Tibial artery (tissue), 4 donors: ENCODE results near the gene NMBR.

Experiments
- DNase-seq, 2 donors: peaks; one replicate each; pipeline ENCODE4 v3.0.0-alpha.2; 2019
- H3K27ac ChIP-seq, 2 donors: fragments of 200-600 bp; sonication (generic) in 1 of 2; 1 replicate in 1 of 2; 2 replicates in 1 of 2; pipeline ENCODE4 v1.5.1; 2018 to 2019; ENCODE audit warnings: mild to moderate bottlenecking in 1 of 2
- H3K27me3 ChIP-seq, 2 donors: fragments of 200-600 bp; sonication (generic) in 1 of 2; one replicate each; pipeline versions ENCODE4 v1.5.1 to v1.6.0; 2016 to 2019
- H3K36me3 ChIP-seq, 3 donors: fragments of 200-600 bp; sonication (generic) in 2 of 3; one replicate each; pipeline ENCODE4 v1.5.1; 2016 to 2019; ENCODE audit warnings: mild to moderate bottlenecking in 2 of 3
- H3K4me1 ChIP-seq, 4 donors: fragments of 200-600 bp; sonication (generic) in 2 of 4; 1 replicate in 3 of 4; 2 replicates in 1 of 4; pipeline ENCODE4 v1.5.1; 2016 to 2019
- H3K4me3 ChIP-seq, 2 donors: fragments of 200-600 bp; sonication (generic) in 1 of 2; 1 replicate in 1 of 2; 2 replicates in 1 of 2; pipeline ENCODE4 v1.5.1; 2018 to 2019; ENCODE audit warnings: mild to moderate bottlenecking in 2 of 2
- H3K9me3 ChIP-seq, 3 donors: fragments of 200-600 bp; sonication (generic) in 1 of 3; one replicate each; pipeline ENCODE4 v1.5.1; 2016 to 2019
- intact Hi-C: fragments of 100-400 bp; cut with DNase I; formaldehyde crosslinking; loops from one replicate; pipeline ENCODE4 v1.15.0; 2023; ENCODE audit warnings: low total_unique reads
- TF ChIP-seq, protein P1 (sequence below), 2 experiments: fragments of 200-600 bp in 1 of 2; fragments of 450-650 bp in 1 of 2; IDR thresholded peaks; one replicate each; pipeline ENCODE4 v1.5.1; 2017 to 2019; ENCODE audit warnings: antibody characterized with exemption in 2 of 2, mild to moderate bottlenecking in 1 of 2, moderate library complexity in 1 of 2

NMBR gene

DNA sequence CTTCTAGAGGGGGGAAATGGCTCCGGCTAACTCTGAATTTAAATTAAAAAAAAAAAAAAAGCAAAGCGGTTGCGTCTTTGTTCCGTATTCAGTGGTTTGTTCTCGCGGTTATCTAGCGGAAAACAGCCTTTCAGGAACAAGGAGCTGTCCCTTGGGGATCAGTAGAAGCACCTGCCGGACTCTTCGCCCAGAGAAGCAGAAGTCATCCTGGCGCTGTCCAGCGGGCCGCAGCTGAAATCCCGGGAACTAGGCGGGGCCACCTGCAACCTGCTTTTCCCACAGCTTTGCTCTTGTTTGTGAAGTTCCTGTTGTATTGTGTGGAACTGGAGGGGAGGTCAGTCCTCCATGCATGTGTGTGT lies 58.1 kb downstream of the NMBR start:
- H3K4me1 ChIP-seq = peaks cover 0 to 7% (median 0%) of the 10 kb centered on the region in 4 donors
- peaks cover 0 to 18% of the 10 kb centered on the region in 2 donors for H3K27me3 ChIP-seq
- H3K9me3 ChIP-seq = no peaks in the 10 kb centered on the region
- H3K36me3 ChIP-seq = no peaks in the 10 kb centered on the region
- DNase-seq = no peak
- TF ChIP-seq, protein P1, sequence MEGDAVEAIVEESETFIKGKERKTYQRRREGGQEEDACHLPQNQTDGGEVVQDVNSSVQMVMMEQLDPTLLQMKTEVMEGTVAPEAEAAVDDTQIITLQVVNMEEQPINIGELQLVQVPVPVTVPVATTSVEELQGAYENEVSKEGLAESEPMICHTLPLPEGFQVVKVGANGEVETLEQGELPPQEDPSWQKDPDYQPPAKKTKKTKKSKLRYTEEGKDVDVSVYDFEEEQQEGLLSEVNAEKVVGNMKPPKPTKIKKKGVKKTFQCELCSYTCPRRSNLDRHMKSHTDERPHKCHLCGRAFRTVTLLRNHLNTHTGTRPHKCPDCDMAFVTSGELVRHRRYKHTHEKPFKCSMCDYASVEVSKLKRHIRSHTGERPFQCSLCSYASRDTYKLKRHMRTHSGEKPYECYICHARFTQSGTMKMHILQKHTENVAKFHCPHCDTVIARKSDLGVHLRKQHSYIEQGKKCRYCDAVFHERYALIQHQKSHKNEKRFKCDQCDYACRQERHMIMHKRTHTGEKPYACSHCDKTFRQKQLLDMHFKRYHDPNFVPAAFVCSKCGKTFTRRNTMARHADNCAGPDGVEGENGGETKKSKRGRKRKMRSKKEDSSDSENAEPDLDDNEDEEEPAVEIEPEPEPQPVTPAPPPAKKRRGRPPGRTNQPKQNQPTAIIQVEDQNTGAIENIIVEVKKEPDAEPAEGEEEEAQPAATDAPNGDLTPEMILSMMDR (IDR thresholded peaks at IDR 0.05) = no peak
- intact Hi-C loops = no loop called here
- H3K27ac ChIP-seq = no peak overlapping the region
- H3K4me3 ChIP-seq = no peak overlapping the region

DNA sequence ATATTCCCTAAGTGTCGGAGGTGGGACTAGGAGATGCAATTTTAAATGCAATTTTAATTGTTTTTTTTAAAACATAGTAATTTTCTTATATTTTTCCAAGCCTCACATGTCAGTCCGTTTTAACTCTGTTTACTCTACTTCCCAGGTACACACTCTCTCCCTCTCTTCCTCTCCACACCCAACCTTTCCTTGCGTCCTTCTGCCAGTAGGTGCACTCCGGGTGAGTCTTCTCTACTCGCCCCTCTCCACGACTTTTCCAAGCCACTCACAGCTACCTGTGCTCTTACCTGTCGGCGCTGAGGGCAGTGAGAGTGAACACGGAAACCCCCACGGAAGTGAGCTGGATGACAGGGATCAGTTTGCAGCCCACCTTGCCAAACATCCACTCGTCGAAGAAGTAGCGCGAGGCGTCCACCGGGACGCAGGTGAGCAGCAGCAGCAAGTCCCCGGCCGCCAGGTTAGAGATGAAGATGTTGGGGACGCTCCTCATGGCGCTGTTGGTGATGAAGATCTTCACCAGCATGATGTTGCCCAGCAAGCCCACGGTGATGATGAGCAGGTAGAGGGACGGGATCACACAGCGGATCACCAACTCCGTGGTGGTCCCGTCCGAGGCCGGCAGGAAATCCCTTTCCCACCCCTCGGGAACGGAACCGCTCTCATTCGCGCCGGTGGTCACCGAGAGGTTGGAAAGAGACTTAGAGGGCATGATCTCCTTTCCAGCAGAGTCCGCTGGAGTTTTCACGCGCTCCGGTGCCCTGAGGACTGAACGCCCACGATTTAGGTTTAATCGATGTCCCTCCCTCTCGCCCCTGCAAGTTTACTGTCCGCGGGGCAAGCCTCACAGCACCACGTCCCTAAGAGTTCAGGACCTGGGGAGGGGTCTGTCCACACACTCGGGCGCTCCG lies 58.7 kb downstream of the NMBR start:
- no peak overlapping the region for H3K4me3 ChIP-seq
- H3K36me3 ChIP-seq = no peaks in the 10 kb centered on the region
- no peak overlapping the region for H3K27ac ChIP-seq
- TF ChIP-seq, protein P1 (IDR thresholded peaks at IDR 0.05) = no peak
- intact Hi-C loops = no loop called here
- DNase-seq = no peak
- H3K9me3 ChIP-seq = no peaks in the 10 kb centered on the region
- peaks cover 0 to 18% of the 10 kb centered on the region in 2 donors for H3K27me3 ChIP-seq
- peaks cover 0 to 7% (median 0%) of the 10 kb centered on the region in 4 donors for H3K4me1 ChIP-seq

DNA sequence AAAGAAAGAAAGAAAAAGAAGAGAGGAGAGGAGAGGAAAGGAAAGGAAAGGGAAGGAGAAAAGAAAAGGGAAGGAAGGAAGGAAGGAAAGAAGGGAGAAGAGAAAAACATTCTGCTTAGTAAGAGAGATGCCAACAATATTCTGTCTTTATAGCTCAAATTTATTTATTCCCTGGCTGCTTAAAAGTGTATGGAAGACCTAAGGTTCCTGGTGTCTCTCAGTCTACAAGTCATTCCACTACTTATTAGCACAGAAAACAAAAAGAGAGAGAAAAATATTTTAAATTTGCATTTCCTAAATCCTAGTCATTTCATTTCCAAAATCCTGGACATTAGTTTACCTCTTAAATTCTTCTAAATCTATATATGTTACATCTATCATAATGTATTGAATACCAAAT lies 67.8 kb downstream of the NMBR start:
- H3K27ac ChIP-seq = no peak overlapping the region
- no peak overlapping the region for H3K4me3 ChIP-seq
- H3K9me3 ChIP-seq = no peaks in the 10 kb centered on the region
- H3K27me3 ChIP-seq = no peaks in the 10 kb centered on the region
- no peaks in the 10 kb centered on the region for H3K36me3 ChIP-seq
- no peaks in the 10 kb centered on the region for H3K4me1 ChIP-seq
- DNase-seq = no peak
- TF ChIP-seq, protein P1 (IDR thresholded peaks at IDR 0.05) = no peak
- intact Hi-C loops = no loop called here

DNA sequence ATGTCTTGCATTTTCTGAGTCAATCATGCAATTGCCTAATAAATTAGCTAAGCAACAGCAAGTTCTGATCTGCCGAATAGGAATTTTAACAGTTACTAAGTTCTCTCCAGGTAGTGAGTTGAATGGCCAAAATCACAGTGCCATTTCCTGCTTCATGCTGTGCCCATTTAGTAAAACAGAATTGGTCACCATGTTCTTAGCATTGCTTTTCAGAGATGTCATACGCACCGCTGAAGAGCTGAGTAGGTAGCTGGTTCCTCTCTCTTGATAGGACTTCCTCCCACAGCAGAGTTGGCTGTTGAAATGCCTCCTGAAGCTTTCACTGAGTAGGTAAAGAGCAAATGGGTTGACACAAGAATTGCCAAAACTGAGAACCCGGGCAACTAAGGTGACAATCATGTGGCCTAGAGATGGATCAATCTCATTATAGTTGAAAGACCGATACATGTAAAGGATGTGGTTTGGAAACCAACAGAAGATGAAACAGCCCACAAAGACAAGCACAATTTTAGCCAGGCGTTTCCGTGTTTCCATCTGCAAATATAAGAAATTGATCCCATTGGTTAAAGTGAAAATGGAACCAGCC lies 71.3 kb downstream of the NMBR start:
- no peak for DNase-seq
- intact Hi-C loops = no loop called here
- H3K27ac ChIP-seq = no peak overlapping the region
- no peaks in the 10 kb centered on the region for H3K9me3 ChIP-seq
- no peaks in the 10 kb centered on the region for H3K27me3 ChIP-seq
- TF ChIP-seq, protein P1 (IDR thresholded peaks at IDR 0.05) = no peak
- no peak overlapping the region for H3K4me3 ChIP-seq
- no peaks in the 10 kb centered on the region for H3K4me1 ChIP-seq
- H3K36me3 ChIP-seq = no peaks in the 10 kb centered on the region

DNA sequence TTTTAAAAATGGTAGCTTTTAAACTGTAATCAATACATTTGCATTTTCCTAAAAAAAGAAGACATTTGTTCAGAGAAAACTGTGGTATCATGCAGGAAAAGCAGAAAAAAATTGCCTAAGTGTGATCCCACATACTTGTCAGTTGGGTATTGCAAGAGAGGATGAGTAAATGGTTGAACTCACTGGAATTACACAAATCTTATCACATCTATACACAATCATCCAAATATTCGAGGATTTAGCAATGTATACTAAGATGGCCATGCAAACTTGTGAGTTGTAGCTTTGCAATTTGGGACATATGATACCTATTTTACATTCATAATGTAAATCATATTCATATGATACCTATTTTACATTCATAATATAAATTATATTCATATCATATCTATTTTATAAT lies 72.4 kb downstream of the NMBR start:
- Histone ChIP-seq H3K36me3 (no peaks in the 10 kb centered on the region), H3K27ac (no peak overlapping the region), H3K9me3 (no peaks in the 10 kb centered on the region), H3K27me3 (no peaks in the 10 kb centered on the region), H3K4me3 (no peak overlapping the region), H3K4me1 (no peaks in the 10 kb centered on the region)
- no peak for DNase-seq
- intact Hi-C loops = no loop called here
- TF ChIP-seq, protein P1 (IDR thresholded peaks at IDR 0.05) = no peak
